ENCODE data around the gene POT1.

The POT1 gene

DNA sequence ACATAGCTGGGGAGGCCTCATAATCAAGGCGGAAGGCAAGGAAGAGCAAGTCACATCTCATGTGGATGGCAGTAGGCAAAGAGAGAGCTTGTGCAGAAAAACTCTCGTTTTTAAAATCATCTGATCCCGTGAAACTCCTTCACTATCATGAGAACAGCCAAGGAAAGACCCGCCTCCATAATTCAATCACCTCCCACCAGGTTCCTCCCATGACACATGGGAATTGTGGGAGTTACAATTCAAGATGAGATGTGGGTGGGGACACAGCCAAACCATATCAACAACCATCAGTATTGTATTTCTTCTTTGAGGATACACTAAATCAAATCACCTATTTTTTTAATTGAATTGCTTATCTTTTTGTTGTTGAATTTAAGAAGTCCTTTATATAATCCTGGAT lies 16.7 kb downstream of the POT1 start:
- DNase-seq (ENCODE audit: low read depth in 3 of 3), result no peak

DNA sequence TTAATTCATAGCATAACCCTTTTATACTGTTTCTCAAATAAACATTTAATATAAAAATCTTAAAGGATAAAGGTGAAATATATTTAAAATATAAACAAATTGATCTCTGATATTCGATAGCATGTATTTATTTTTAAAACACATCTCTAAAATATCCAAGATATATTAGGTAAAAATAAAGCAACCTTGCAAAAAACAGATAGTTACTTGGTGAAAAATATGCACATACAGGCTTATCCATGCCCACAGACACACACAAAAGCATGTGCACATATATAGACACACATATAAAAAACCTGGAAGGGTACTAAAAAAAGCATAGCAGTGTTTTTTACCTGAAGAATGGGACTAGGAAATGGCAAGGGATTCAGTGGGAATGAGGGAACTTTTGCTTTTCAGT lies 19.8 kb downstream of the POT1 start:
- no peak for DNase-seq (ENCODE audit: low read depth in 3 of 3)

DNA sequence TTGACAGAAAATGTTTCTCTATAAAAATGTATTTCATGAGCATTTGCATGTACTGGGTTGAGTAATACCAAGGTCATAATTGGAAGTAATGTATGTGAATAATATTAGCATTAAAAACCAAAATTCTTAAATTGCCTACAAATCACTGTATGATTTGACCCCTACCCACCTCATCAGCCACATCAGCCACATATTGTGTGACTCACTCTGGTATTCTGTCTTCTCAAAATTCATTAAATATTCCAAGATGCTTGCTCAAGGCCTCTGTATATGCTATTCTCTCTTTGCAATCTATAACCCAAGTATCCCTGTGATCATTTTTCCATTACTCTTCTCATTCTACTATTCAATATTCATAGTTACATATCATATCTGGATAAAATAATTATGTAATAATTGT lies 21.4 kb downstream of the POT1 start:
- no peak for DNase-seq (ENCODE audit: low read depth in 3 of 3)

DNA sequence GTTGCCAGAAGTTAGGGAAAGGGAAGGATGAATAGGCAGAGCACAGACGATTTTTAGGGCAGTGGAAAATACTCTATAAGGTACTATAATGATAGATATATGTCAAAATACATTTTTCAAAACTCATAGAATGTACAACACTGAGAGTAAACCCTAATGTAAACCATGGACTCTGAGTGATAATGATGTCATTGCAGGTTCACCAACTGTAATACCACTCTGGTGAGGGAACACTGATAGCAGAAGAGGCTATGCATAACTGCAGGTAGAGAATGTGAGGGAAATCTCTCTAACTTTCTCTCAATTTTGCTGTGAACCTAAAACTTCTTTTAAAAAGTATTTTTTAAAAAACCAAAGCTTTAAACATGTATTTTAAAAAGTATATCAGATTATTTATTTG lies 22.1 kb downstream of the POT1 start:
- no peak for DNase-seq (ENCODE audit: low read depth in 3 of 3)

DNA sequence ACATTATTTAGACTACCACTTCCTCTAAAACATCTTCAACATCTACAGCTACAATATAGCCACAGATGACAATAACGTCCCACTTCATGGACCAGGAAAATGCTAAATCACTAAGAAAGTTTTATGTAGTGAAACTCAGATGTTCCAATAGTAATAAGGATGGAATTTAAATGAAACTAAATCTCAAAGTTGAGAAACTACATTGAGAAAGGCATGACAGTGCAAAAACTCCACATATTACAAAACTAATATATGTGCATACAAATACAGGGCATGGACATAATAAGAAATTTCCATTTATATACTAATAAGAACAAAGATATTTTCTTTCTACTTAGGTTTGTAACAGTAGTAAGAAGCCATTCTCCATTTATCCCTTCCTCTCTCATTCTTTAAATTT lies 31.1 kb downstream of the POT1 start:
- no peak for DNase-seq (ENCODE audit: low read depth in 3 of 3)

DNA sequence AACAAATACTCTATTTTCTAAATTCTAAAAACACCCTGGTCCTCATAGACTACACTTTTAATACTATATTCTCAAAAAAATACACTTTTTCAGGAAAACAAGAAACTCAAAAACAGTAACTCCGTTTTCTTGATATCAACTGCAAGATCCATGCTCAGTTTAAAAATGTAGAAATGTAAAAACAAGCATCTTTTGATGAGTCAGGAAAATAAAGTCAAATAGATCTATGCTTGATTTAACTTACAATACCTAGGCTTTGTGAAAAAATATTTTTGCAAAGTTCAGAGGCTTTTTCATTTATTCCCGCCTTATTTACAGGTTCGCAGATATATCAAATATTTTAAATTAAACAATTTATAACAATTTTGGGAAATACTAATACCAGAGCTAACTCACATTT lies 33.6 kb downstream of the POT1 start:
- DNase-seq (ENCODE audit: low read depth in 3 of 3), result no peak

DNA sequence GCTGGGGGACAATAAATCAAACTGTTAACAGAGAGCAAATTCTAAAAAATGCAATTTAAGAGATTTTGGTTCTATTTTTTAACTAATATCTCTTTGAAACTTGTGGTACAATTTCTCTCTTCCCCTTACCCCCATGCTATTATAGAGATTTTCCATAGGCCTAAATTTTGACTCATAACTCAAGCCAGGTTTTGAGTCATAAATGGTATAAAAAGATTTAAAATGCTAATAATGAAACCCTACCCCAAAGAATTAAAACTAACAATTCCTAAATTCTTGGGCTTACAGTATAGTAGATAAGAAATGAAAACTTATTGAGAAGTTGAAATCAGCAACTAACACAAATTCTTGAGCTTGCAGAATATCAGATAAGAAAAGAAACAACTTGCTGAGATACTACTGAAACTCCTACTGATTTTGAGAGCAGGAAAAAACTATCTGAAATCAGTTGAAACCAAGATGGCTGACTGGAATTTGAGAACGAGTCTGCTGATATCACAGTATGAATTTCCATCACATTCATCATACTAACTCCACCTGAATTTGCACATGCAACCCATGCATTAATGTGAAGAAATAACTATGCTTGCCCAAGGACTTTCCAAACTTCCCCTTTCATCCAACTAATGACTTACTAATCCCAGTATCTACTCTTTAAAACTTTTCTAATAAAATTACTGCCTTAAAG lies 36.3 kb downstream of the POT1 start:
- DNase-seq (ENCODE audit: low read depth in 3 of 3), result no peak

DNA sequence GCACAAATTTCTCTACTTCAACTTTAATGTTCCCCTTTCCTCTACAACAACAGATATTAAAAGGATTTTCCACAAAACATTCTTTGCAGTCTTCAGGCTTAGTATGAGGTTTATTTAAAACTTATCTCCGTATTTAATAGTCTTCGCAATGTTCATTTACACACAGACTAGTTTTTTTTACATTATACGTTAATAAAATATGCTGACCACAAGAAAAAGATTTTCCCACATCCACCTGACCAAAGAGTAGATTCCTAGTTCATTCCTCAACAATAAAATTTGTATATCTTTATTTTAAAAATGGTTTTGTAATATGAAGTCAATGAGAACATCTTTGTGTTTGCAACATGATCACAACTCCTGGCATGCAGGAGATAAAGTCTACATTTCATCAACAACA lies 42.4 kb downstream of the POT1 start:
- DNase-seq (ENCODE audit: low read depth in 3 of 3), result no peak

DNA sequence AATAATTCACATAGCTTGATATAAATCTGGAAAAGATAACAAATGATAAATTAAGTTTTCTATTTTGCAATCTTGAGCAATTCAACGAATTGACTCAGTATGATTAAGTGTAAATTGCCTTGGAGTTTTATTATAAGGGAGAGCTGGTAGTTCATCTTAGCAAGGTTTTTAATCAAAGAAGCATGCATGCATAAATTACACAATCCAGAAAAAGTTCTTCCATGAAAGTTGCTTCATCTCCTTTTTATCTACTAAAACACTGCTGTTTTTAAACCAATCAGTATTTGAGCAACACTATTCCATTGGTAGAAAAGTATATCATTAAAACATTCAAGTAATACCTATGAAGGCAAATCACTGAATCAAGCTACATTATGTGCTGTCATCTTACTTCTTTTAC lies 47.6 kb downstream of the POT1 start:
- no peak for DNase-seq (ENCODE audit: low read depth in 3 of 3)

DNA sequence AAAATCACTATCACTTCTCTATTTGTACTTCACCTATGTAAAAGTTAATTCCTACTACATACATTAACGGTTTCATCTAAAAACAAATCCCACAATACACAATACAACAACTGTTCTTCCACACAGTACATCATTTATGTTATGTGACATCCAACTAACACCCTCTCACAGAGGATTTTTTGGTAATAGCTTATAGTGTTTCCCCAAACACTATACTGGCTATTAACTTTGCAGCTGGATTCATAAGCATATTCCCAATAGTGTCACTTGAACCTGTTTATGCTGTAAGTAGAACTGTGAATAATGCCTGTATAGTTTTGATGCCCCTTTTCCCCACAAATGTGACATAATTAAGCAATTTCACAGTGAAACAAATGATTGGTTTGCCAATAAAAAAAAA lies 49.9 kb downstream of the POT1 start:
- no peak for DNase-seq (ENCODE audit: low read depth in 3 of 3)

DNA sequence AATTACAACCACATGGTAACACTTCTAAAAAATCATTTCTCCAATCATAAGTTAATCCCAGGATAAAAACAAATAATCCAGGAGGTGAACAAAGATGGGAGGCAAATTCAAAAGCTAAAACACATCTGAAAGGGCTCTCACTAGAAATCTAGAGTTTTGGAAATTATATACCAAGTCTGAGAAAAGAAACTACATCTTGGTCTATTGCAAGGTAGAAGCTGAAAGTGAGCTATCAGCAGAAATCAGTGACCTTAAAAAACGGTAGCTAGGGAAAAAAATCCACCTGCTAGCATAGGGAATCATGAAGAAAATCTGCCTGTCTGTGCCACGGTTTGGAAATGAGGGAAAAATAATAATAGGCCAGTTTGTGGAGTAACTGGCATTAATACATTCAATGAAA lies 50.5 kb downstream of the POT1 start:
- DNase-seq (ENCODE audit: low read depth in 3 of 3), result no peak

DNA sequence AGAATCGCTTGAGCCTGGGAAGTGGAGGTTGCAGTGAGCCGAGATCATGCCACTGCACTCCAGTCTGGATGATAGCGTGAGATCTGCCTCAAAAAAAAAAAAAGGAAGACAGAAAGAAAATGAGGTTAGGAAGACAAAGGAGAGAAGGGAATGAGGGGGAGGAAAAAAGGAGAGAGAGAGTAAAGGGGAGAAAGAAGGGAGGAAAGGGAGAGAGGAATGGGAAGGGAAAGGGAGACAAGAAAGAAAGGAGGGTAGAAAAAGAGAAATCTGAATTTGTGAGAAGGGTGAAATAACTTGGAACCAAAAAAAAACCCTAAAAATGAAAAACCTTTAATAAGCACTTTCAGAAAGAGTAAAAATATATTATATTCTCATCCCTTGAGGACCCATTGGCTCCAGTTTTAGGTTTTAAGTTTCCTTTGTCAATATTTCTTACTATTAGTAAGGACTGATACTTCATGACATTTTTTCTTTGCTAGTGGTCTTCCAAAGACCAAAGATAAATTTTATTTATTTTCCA lies 54.9 kb downstream of the POT1 start:
- no peak for DNase-seq (ENCODE audit: low read depth in 3 of 3)

DNA sequence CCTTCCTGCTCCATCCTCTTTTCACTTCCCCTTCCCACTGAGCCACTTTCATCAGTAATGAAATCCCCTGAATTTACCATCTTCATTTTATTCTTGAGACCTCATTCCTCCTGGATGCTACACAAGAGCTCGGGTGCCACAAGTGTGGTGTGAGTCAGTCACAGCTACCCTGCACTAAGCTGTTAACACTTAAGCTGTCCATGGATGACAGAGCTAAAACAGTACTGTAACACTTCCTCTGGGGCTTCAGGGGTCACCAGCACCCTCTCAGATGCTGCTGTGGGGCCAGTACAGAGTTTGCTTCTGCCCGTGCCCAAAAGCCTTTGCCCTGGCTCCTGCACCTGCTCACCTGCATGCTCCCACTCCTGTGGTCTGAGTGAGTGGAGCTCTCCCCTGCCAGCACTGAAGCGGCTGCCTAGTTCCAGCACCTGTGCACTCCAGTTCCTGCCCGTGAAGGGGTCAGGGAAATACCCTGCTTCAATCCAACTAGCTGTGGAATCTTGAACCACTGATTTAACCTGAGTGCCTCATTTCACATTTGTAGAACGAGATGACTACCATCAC lies 71.9 kb downstream of the POT1 start:
- DNase-seq (ENCODE audit: low read depth in 3 of 3), result no peak

DNA sequence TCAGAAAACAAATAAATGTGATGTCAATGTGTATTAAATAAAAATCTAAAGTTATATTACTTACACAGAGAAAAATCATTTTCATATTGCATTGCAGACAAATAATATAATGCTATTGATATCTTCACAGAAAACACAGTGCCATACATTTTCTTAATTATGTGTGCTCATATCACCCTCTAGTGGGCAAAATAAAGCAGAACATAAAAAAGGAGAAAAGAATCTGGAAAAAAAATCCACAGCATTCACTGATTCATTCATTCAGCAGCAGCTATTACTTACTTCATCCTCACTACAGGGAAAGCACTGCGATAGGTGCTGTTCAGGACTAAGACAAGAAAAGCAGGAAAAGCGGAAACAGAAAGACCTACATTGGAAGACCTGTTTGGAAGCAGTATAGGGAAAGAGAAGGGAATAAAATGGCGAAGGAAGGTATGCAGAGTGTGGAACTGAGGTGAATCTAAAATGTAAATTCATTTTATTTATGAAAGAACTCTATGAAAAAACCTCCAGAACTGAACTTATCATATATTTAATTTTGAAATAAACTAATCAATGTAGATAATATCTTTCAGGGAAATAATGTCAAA lies 73.2 kb downstream of the POT1 start:
- no peak for DNase-seq (ENCODE audit: low read depth in 3 of 3)

DNA sequence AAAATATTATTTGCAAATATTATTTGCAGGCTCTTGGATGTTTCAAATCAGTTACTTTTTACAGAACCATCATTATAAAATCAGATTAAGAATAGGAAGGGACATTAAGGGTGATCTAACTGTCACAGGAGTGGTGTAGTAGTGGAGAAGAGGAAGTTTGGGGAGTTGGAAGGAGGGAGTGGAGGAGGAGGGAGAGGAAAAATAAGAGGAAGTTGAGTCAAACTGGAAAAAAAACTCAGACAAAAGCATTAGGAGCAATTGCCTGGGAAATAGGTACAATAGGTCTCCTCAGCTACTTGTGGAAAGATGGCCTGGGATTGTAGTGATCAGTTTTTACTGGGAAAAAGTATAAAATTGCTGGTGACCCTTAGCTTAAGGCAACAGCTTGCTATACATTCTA lies 86.3 kb downstream of the POT1 start:
- no peak for DNase-seq (ENCODE audit: low read depth in 3 of 3)

DNA sequence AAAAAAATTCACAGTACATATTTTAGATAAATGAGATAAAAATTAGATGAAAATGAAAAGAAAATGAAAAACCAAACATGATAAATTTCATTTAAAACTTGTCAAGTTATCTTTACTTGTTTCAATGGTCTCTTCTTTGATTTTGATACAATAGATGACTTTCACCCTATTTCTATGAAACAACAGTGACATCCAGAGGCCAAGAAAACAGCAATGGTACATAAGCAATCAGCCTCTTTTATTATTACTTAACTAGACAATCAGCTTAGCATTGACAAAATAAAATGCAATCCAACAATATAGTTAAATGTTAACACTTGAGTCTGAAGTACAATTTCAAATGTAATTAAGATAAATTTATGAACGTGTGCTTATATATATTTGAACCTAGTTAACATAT lies 89.2 kb downstream of the POT1 start:
- no peak for DNase-seq (ENCODE audit: low read depth in 3 of 3)

DNA sequence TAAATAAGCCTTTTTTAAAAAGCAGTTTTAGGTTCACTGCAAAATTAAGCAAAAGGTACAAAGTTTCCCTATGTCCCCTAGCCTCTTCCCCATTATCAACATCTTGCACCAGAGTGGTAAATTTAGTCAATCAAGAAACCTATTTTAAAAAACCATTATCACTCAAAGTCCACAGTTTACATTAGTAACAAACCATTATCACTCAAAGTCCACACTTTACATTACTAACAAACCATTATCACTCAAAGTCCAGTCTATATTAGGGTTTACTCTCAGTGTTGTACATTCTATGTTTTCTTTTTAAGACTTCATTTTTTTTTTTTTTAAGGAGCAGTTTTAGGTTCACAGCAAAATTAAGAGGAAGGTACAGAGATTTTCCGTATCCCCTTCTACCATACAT lies 89.9 kb downstream of the POT1 start:
- DNase-seq (ENCODE audit: low read depth in 3 of 3), result no peak

DNA sequence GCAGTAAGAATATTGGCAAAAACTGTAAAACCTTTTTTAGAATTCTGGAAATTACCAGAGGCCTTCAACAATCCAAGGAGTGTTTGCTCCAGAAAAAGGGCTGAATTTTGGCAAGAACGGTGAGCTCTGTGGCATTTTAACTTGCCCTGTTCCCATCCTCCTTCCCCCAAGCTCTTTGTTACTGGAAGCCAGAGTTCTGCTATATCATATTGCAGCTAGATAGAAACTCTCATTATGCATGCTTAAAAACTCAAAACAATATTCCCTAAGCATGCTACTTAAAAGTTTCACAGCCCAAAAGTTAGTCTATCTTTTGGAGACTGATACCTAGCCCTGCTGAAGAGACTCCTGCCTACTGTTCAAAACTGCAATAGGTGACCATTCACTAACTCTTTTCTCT lies 93.5 kb downstream of the POT1 start:
- no peak for DNase-seq (ENCODE audit: low read depth in 3 of 3)

DNA sequence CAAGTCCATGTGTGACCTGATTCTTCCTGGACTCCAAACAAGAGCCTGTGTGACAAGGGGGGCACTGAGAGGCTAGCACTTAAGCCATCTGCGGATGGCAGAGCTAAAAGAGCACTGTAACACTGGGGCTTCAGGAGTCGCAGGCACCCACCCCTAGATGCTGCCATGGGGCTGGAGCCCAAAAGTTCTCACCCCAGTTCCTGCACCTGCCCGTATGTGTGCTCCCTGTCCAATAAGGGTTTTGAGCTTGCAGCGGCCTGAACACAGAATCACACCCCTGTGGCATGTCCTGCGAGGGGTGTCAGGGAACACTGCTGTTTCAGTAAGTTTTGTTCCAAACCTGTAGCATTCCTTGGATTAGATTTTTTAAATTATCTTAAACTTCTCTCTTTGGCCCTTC lies 110.8 kb downstream of the POT1 start:
- DNase-seq (ENCODE audit: low read depth in 3 of 3), result no peak

DNA sequence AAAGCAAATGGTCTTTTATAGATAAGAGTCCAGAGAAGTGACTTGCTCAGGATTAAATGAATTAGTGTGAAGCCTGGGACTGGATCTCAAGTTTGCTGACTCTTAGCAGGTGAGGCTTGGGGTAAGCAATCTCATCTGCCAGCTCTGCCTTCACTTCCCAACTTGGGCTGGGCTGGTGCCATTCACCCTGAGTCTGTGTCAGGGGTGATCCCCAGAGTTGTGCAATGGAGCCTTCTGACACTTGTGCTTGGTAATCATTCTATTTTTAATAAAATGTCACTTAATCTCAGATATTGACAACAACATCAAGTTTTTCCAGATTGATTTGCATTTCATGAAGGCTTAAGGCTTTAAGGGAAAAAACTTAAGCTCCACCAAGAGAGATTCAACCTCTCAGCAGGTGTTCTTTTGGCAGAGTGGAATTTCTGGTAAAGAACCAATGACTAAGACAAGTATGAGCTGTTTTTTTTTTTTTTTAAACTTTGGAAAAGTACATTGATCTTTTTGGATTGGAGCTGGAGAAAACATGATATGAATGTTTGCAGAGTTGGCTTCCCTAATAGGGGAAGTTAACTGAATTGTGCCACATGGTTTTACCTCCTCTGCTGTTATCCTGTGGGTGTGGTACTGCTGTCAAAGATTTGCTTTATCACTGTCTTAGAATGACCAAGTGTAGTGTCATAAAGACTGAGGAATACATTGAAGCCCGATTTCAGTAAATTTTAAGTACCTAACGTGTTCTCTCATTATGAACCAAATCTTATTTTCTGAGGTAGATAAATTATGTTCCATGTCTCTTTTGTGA lies 115.4 kb downstream of the POT1 start:
- DNase-seq (ENCODE audit: low read depth in 3 of 3), result no peak

DNA sequence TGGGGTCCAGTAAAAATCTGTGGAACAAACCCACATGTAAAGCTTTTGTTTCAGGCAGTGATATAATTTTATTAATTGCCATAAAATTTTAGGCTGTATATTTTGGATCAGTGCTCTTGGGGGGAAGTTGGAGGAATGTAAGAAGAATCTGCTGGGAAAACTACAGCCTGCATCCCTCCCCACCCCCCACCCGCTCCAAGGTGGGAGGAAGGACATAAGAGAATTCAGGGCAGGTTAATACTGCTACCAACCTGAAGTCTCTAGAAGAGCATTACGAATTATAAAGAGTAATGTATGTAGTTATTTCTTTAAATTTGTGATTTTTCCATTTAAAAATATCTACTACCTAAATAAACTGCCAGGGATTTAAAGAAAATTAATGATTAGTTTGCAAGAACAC lies 116.9 kb downstream of the POT1 start:
- no peak for DNase-seq (ENCODE audit: low read depth in 3 of 3)

DNA sequence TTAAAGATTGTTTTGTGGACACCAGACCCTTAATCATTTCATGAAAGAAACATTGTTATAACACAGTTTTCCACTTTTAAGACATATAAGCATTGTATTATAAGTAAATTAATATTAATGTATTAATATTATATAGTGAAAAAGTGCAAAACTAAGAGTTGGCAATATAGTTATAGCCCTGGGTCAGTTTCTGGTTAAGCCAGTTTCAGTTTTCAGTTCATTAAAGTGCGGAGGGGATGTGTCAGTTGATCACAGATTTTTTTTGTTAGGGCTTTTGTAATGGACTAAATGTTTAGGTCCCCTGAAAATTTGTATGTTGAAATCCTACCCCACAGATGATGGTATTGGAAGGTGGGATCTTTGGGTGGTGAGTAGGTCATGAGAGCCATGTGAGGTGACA lies 118.3 kb downstream of the POT1 start:
- DNase-seq (ENCODE audit: low read depth in 3 of 3), result no peak

DNA sequence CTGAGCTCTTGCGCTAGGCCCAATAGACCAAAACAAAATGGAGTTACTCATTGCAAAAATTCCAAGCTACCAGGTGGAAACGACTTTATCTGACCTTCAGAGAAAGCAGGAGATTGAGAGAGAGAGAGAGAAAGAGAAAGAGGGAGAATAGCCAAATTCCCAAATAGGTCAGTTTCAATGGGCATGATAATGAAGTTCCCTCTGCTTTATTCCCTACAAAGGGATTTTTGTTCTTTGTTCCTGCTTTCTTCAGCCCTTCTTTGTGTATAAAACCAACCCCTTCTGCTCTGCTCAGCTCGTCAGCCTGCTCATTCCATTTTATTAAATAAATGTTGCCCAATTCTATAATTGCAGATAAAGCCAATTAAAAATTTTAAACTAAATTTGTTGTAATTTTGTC lies 119.0 kb downstream of the POT1 start:
- DNase-seq (ENCODE audit: low read depth in 3 of 3), result no peak

Data from stimulated activated CD4-positive, alpha-beta T cell treated with anti-CD3 and anti-CD28 coated beads, TNF-alpha, amount 100 ng/mL, for 48 hours (primary cell).